Fibroblast of skin of back (primary cell): Measurements from ENCODE around the gene IGDCC3.
A peak's percentile ranks its signal among the peaks of the same experiment; 100 is the strongest.

Experiments
- DNase-seq: peaks from one replicate; pipeline ENCODE4 v3.0.0-alpha.2; 2013

Gene IGDCC3

DNA sequence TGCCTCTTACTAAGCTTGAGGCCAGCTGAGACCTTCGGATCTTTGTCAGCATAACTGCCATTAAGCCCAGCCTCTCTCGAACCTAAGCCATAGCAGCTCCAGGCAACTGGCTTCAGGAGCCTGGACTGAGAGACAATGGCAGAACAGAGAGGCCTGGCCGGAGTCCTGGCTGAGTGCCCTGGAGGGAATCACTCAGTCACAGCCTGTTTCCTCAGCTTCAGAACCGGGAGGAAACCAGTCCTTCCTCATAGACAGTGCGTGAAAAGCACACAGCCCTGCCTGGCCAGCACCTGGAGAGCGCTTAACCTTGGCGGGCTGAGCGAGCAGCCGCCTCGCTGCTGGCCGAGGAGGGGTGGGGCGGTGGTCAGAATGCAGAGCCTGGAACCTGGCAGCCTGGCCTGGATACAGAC, 51.7 kb downstream of the IGDCC3 start:
- no peak for DNase-seq

- DNase-seq, result peak; percentile 42
Observed at GRCh38 chr15:65323071-65323511, 54.7 kb downstream of the IGDCC3 start.

- peak; percentile 77 for DNase-seq
Observed at GRCh38 chr15:65318870-65319356, 58.9 kb downstream of the IGDCC3 start.

DNA sequence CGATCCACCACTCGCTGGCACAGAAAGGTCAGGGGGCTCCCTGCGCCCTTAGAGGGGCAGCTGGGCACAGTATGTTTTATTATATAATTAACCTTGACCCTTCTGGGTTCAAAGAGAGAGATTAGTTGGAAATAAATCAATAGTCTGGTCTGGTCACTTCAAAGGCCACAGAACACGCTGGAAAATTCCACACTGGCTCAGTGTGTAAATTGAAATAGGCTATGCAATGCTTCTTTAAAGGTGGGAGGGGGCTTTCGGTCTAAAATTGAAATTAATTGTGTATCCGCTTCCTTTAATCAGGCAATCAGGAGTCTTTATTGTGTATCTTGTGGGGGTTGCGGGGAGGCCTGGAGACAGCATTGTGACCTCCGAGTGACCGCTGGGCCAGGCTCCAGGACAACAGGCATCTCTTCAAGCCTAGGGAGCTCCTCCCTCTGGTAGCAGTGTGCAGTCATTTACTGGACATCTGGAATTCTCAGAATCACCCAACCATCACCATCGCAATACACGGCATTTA, 65.3 kb downstream of the IGDCC3 start:
- DNase-seq, result no peak

DNA sequence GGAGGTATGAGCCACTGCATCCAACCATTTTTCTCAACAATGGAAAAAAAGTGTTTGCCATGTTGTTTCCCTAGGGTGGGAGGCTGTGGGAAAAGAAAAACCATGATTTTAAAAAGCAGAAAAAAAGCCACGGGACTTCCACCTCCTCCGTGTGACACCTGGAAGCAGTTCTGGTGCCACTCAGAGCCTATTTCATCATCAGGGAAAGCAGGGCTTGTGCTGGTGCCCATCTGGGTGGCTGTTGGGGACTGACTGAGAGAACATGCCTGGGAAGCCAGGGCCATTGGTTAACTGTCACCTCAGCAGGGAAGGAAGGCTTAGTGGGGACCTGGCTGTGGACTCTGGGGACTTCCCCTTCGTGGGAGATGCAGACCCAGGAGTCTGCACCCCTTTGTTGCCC, 66.0 kb downstream of the IGDCC3 start:
- DNase-seq, result no peak

DNA sequence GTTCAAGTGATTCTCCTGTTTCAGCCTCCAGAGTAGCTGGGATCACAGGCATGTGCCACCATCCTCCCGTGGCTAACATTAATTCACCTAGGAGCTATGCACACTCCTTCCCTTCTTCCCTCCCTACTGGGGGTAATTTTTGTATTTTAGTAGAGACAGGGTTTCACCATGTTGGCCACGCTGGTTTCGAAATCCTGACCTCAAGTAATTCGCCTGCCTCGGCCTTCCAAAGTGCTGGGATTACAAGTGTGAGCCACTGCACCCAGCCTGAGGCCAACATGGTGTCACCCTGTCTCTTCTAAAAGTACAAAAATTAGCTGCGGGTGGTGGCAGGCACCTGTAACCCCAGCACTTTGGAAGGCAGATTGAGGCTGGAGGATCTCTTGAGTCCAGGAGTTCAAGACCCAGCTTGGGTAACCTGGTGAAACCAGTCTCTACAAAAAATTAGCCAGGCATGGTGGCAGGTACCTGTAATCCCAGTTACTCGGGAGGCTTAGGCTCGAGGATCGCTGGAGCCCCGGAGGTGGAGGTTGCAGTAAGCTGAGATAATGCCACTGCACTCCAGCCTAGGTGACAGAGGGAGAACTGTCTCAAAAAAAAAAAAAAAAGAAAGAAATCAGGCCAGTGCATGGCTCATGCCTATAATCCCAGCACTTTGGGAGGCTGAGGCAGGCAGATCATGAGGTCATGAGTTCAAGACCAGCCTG, 67.2 kb downstream of the IGDCC3 start:
- DNase-seq, result no peak

DNA sequence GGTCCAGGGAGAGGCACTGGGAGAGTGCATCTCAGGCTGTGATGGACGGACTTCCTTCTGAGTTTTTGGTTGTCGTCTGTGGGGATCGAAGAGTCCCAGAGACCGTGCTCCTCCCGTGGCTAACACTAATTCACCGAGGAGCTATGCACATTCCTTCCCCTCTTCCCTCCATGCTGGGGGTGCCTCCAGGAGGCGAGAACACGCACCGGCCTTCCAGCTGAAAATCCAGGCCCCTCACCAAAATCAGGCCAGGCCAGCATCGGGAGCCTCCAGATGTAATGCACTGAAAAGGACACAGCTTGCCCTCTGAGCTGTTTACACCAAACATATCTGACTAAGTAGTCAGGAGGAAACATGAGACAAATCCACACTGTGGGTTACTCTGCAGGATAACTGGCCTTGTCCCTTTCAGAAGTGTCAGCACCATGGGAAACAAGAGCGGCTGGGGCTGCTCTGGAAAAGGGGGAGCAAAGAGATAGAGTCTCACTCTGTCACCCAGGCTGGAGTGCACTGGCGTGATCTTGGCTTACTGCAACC, 67.9 kb downstream of the IGDCC3 start:
- no peak for DNase-seq

GRCh38 chr15:65307978-65308377, 69.8 kb downstream of the IGDCC3 start:
- DNase-seq, result no peak

DNA sequence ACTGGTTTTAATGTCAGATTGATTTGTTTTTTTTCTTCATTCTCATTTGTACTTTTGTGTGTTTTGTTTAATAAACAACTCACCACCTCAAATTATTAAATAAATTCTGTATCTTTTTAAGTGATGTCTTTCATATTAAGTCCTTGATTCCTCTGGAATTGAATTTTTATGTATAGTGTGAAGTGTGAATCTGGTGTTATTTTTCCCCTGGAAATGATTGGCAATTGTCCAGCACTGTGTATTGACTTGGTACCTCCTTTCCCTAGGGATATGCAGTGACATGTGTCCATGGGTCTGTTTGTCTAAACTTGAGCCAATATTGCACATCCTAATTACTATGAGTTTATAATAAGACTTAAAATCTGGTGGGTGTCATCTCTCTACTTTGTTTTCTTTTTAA, 71.3 kb downstream of the IGDCC3 start:
- no peak for DNase-seq

DNA sequence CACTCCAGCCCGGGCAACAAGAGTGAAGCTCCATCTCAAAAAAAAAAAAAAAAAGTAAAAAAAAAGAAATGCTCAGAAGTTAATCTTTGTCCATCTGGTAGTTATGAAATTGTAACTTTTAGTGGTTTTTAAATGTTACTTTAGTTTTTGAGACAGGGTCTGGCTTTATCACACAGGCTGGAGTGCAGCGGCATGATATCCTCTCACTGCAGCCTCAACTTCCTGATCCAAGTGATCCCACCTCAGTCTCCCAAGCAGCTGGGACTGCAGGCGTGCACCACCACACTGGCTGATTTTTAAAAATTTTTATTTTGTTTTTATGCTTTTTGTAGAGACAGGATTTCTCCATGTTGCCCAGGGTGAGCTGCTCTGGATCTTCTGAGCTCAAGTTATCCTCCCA, 72.0 kb downstream of the IGDCC3 start:
- no peak for DNase-seq

DNA sequence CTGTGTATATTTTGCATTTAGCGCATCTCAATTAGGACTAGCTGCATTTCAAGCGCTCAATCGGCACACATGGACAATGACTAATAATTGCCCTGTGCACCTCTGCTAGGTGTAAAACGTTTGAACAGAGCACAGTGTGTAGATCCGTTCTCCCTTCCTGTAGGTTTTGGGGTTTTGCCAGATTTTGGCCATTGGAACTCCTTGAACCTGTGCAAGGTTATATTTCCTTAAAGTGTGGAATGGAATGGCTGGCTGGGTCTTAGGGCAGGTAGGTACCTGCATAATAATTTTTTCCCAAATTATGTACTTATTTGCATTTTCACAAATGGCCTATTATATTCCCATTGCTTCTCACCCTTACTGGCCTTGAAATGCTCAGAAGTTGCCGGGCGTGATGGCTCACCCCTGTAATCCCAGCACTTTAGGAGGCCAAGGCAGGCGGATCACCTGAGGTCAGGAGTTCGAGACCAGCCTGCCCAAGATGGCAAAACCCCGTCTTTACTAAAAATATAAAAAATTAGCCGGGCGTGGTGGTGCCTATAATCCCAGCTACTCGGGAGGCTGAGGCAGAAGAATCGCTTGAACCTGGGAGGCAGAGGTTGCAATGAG, 72.5 kb downstream of the IGDCC3 start:
- DNase-seq, result no peak

GRCh38 chr15:65304381-65305149, 73.2 kb downstream of the IGDCC3 start, which contains the start of gene RNU5B-1:
Gene RNU5B-1 (plus strand): TSS chr15:65304677.
- DNase-seq, result peak; percentile 97

DNA sequence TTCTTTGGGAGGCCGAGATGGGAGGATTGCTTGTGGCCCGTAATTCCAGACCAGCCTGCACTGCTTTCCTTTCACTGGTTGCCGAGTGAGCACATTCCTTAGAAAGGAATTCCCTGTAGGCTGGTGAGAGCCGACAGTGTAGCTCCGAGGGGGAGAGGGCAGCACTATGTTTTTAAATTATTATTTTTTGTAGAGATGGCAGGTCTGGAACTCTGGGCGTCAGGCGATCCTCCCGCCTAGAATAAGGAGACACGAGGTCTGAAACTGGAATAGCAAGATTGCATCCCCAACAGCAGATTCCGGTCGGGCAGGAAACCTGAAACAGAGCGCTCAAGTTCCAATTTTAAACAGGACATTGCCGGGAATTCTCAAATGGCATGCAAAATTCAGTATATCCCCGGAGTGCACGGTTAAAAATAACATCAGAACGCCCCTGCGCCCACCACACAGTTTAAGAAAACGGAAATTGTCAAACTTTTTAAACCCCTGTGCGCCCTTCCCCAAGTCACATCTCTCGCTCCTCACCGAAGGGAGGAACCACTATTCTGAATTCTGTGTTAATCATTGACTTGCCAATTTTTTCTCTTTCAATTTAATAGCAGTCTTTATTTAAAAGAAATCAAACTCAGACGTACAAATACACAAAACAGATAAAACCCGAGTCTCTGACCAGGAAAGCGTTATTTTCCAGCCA, 74.0 kb downstream of the IGDCC3 start:
- DNase-seq, result peak; percentile 78

DNA sequence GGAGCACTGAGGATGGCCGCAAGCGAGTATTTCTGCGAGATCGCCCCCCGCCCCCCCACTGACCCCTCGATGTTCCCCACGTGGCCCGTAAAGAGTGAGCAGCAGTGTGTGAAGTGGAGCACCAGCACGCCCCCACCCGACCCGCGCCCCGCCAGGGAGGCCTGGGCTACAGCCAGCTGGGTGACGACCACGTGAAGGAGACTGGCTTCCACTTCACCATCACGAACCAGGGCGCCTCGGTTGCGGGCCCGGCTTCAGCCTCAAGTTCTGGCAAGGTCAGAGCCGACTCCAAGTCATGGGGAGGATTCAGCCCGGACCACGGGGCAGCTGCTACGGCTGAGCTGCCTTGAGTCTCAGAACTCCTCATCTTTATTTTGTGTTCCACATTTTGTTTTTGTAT, 75.7 kb downstream of the IGDCC3 start:
- DNase-seq, result no peak

DNA sequence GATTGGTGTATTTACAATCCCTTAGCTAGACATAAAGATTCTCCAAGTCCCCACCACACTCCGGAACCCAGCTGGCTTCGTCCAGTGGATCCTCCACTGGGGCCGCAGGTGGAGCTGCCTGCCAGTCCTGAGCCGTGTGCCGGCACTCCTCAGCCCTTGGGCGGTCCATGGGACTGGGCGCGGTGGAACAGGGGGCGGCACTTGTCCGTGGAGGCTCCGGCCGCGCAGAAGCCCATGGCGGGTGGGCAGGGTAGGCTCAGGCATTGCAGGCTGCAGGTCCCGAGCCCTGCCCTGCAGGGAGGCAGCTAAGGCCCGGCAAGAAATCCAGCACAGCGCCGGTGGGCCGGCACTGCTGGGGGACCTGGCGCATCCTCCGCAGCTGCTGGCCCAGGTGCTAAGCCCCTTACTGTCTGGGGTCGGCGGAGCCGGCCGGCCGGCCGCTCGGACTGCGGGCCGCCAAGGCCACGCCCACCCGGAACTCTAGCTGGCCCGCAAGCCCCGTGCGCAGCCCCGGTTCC, 76.8 kb downstream of the IGDCC3 start:
- DNase-seq, result no peak

DNA sequence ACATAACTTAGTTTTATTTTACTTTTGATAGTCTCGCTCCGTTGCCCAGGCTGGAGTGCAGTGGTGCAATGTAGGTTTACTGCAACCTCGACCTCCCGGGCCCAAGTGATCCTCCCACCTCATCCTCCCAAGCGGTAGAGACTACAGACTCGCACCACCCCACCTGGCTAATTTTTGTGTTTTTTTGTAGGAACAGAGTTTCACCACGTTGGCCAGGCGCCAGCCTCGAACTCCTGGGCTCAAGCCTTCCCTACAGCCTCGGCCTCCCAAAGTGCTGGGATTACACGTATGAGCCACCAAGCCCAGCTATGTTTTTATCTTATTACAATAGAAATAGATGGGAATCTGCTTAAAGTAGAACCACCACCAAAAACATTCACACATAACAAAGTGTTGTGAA, 79.1 kb downstream of the IGDCC3 start:
- no peak for DNase-seq

GRCh38 chr15:65292938-65293518, 84.8 kb downstream of the IGDCC3 start:
- no peak for DNase-seq

DNA sequence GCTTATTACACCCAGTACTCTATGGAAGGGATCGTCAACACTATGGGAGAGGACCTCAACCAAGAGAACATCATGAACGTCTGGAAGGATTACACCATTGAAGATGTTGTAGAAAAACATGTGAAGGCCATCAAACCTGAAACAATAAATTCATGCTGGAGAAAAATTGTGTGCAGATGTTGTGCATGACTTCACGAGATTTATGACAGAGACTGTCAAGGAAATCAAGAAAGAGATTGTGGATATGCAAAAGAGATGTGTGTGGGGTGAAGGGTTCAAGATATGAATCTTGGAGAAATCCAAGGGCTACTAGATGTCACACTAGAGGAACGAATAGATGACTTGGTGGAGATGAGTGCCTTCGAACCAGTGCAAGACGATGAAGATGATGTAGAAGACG, 87.6 kb downstream of the IGDCC3 start:
- no peak for DNase-seq

DNA sequence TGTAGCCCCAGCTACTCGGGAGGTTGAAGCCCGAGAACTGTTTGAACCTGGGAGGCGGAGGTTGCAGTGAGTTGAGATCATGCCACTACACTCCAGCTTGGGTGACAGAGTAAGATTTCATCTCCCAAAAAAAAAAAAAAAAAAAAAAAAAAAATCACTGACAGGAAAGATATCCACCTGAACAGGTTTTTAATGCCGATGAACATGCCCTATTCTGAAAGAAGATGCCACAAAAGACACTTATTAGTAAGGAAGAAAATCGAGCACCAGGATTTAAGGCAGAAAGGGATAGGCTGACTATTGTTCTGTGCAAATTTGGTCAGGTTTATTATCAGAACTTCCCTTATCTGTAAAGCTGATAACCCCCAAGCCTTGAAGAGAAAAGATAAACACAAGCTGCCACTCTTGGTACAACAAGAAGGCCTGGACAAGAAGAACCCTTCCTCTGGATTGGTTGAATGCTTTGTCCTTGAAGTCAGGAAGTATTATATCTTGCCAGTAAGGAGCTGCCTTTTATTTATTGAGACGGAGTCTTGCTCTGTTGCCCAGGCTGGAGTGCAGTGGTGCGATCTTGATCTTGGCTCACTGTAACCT, 88.4 kb downstream of the IGDCC3 start:
- no peak for DNase-seq

DNA sequence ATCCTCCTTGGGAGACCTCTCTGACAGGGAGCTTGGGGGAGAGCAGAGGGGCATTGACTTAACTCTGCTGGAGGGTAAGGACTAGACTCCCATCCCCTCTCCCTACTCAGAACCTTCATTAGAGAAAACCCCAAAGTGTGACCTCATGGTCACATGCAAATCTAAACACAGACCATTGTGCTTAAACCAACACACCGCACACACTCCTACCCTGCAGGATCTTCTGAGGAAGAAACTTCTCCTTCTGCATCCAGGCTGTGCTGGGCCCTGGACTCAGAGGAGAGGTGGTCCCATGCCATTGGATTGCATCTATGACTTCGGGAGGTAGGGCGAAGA, 90.3 kb downstream of the IGDCC3 start:
- DNase-seq, result no peak
